Endothelial cell of umbilical vein (primary cell): ENCODE measurements around the gene CADM4. TPM values are rescaled to one million over a fixed set of nuclear protein-coding genes. Genes with fewer than 3 reads are reported as not detected.
A peak's percentile ranks its signal among the peaks of the same experiment; 100 is the strongest.

Source experiments
- BruUV-seq: library from RNA; stranded (reverse); fragments of 400-500 nt; replicated peaks from 2 replicates; lab custom pipeline; 2021; lab: Mats Ljungman, UMichigan
- CTCF ChIA-PET: fragments of 300-600, 350-600 bp; sonication (Branson Sonifier 250); formaldehyde crosslinking; loops from one replicate; lab custom pipeline; 2021; ENCODE audit warnings: antibody characterized with exemption, inconsistent platforms; lab: Charles Lee
- POLR2A ChIA-PET: fragments of 300-600, 350-600 bp; sonication (Branson Sonifier 250); formaldehyde crosslinking; loops from one replicate; lab custom pipeline; 2021; ENCODE audit warnings: antibody characterized with exemption, inconsistent platforms; lab: Charles Lee
- DNase-seq: peaks from one replicate; pipeline ENCODE4 v3.0.0-alpha.2; 2011; ENCODE audit warnings: low read depth, low spot score
- FAIRE-seq: peaks from 2 replicates; lab custom pipeline; 2011; peaks lifted over from hg19 to GRCh38; lab: Jason Lieb, UNC
- H2AFZ ChIP-seq: 2 replicates; pipeline ENCODE4 v1.6.0; 2012; ENCODE audit warnings: low read depth, low read length, control low read depth, inconsistent platforms
- H3K27ac ChIP-seq: 2 replicates; pipeline ENCODE4 v1.5.1; 2011; ENCODE audit warnings: low read depth, mild to moderate bottlenecking, control low read depth, low read length, moderate library complexity; ENCODE audit not compliant: insufficient read depth
- H3K27me3 ChIP-seq, 2 experiments: 2 replicates each; pipeline versions ENCODE4 v1.6.0 to v1.6.1; 2011; ENCODE audit warnings: low read length in 2 of 2, mixed read lengths in 1 of 2; ENCODE audit not compliant: control insufficient read depth in 2 of 2, insufficient read depth in 2 of 2
- H3K36me3 ChIP-seq, 2 experiments: 2 replicates in 1 of 2; 3 replicates in 1 of 2; pipeline ENCODE4 v1.5.1; 2011; ENCODE audit warnings: low read length in 2 of 2, mild to moderate bottlenecking in 1 of 2, moderate library complexity in 1 of 2; ENCODE audit not compliant: control insufficient read depth in 2 of 2, insufficient read depth in 2 of 2; ENCODE audit errors: extremely low read depth in 1 of 2
- H3K4me1 ChIP-seq: 3 replicates; pipeline ENCODE4 v1.5.1; 2011; ENCODE audit warnings: mild to moderate bottlenecking, low read length; ENCODE audit not compliant: control insufficient read depth, insufficient read depth; ENCODE audit errors: extremely low read depth
- H3K4me2 ChIP-seq: 2 replicates; pipeline ENCODE4 v1.6.1; 2011; ENCODE audit warnings: low read length, control low read depth, mixed read lengths; ENCODE audit not compliant: insufficient read depth
- H3K4me3 ChIP-seq, 3 experiments: fragments of 200-600 bp in 1 of 3; sonication (generic), shearing (Covaris generic) in 1 of 3; replicated peaks in 1 of 3; 2 replicates each; pipeline ENCODE4 v1.5.1; 2011 to 2016; ENCODE audit warnings: control low read depth in 3 of 3, low read length in 3 of 3, mild to moderate bottlenecking in 2 of 3, inconsistent platforms in 1 of 3, low read depth in 1 of 3, moderate library complexity in 1 of 3; ENCODE audit not compliant: insufficient read depth in 1 of 3
- H3K79me2 ChIP-seq: 2 replicates; pipeline ENCODE4 v1.6.0; 2012; ENCODE audit warnings: low read length, inconsistent platforms; ENCODE audit not compliant: control insufficient read depth, insufficient read depth
- H3K9ac ChIP-seq: replicated peaks from 2 replicates; pipeline ENCODE3; 2011; ENCODE audit warnings: low read length, control low read depth; ENCODE audit not compliant: insufficient read depth; ENCODE audit errors: extremely low read depth
- H3K9me1 ChIP-seq: replicated peaks from 3 replicates; pipeline ENCODE4 v1.6.0; 2011; ENCODE audit warnings: mild to moderate bottlenecking, low read length; ENCODE audit not compliant: control insufficient read depth, insufficient read depth; ENCODE audit errors: extremely low read depth
- H3K9me3 ChIP-seq: replicated peaks from 2 replicates; pipeline ENCODE4 v1.5.1; 2012; ENCODE audit warnings: low read length, inconsistent platforms; ENCODE audit not compliant: control insufficient read depth, insufficient read depth
- H4K20me1 ChIP-seq: replicated peaks from 2 replicates; pipeline ENCODE3; 2011; ENCODE audit warnings: mild to moderate bottlenecking, low read length; ENCODE audit not compliant: control insufficient read depth, insufficient read depth; ENCODE audit errors: extremely low read depth
- EZH2 ChIP-seq: IDR thresholded peaks from 2 replicates; pipeline ENCODE4 v1.6.1; 2012; ENCODE audit warnings: borderline replicate concordance, low read depth, mild to moderate bottlenecking, moderate library complexity, low read length, inconsistent platforms; ENCODE audit not compliant: severe bottlenecking
- FOS ChIP-seq: IDR thresholded peaks from 2 replicates; pipeline ENCODE4 v1.6.1; 2011; ENCODE audit warnings: mild to moderate bottlenecking, low read length, moderate library complexity, borderline replicate concordance; ENCODE audit not compliant: insufficient read depth
- JUN ChIP-seq: IDR thresholded peaks from 2 replicates; pipeline ENCODE4 v1.6.1; 2011; ENCODE audit warnings: borderline replicate concordance, low read depth; ENCODE audit not compliant: insufficient read length, insufficient read depth
- MYC ChIP-seq: IDR thresholded peaks from one replicate; pipeline ENCODE4 v1.6.1; 2011; ENCODE audit warnings: mild to moderate bottlenecking, low read depth, low read length
- POLR2A ChIP-seq: IDR thresholded peaks from 2 replicates; pipeline ENCODE4 v1.6.1; 2012; ENCODE audit warnings: low read depth, mild to moderate bottlenecking, control low read depth, low read length
- POLR2AphosphoS5 ChIP-seq: IDR thresholded peaks from 2 replicates; pipeline ENCODE4 v1.6.1; 2012; ENCODE audit warnings: low read depth, mild to moderate bottlenecking, control low read depth, low read length, moderate library complexity; ENCODE audit not compliant: insufficient read depth
- dilution Hi-C: fragments of 300-500 bp; cut with MboI; formaldehyde crosslinking; loops from one replicate; pipeline ENCODE4 v1.15.0; 2019; ENCODE audit warnings: low sequenced_read_pairs; ENCODE audit not compliant: extremely low pct_ligation_motif_present
- intact Hi-C: fragments of 100-400 bp; cut with micrococcal nuclease; formaldehyde crosslinking; loops from one replicate; pipeline ENCODE4 v1.10.0; 2022
- polyA plus RNA-seq, 4 experiments: library from polyadenylated mRNA; depleted of rRNA in 3 of 4; stranded (reverse) in 3 of 4; unstranded in 1 of 4; fragments of >200 nt; gene quantifications; 2 replicates each; pipeline versions ENCODE4 v1.2.1 to v1.2.3, GENCODE V29; 2011 to 2012; ENCODE audit warnings: missing spikeins in 1 of 4
- total RNA-seq: library from RNA; stranded (reverse); gene quantifications from 2 replicates; pipeline ENCODE4 v1.2.3, GENCODE V29; 2021
- TF ChIP-seq, protein P1 (sequence below): IDR thresholded peaks from 2 replicates; pipeline ENCODE4 v1.6.1; 2011; ENCODE audit not compliant: insufficient read depth, insufficient read length
- TF ChIP-seq, protein P2 (sequence below), 2 donors: IDR thresholded peaks; 1 replicate in 1 of 2; 2 replicates in 1 of 2; pipeline ENCODE4 v1.5.1; 2011; ENCODE audit warnings: low read length in 2 of 2, mild to moderate bottlenecking in 2 of 2, moderate library complexity in 2 of 2, control low read depth in 1 of 2, inconsistent platforms in 1 of 2, low read depth in 1 of 2; ENCODE audit not compliant: insufficient read depth in 1 of 2; ENCODE audit errors: extremely low read depth in 1 of 2

CADM4 gene
- total and polyA plus RNA-seq, 2 donors (not counting 3 experiments of a cell fraction or from before 2014, with no cell fraction given) = 5.0 to 7.5 TPM

DNA sequence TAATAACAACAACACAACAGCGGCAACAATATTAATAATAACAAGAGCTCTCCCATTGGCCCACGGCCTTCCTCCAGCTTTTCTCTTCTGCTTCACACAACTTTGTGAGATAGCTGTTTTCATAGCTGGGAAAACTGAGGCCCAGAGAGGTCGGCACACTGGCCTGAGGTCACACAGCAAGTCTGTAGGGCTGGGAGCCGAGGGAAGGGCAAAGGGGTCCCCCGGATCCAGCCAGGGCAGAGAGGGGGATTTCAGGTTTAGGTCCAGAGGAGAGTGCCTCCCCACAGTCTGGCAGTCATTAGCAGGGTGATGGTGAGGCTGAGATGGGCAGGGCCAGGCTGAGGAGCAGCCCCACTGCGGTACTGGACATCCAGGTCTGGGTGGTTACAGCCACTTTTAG is 9.0 kb upstream of the CADM4 start:
- CTCF ChIA-PET = interaction anchor here (1.2 kb wide), 1 partner anchor 93 kb away, joined by 3 read pairs; no protein-coding TSS in a partner anchor

More for the DNA sequence above, 9.0 kb upstream of the CADM4 start:
- Histone ChIP-seq H3K9me1 (no peaks in the 10 kb centered on the region), H3K4me2 (no peak overlapping the region), H3K27me3 (no peaks in the 10 kb centered on the region), H3K36me3 (peaks cover 2 to 5% of the 10 kb centered on the region in 2 experiments), H3K79me2 (no peaks in the 10 kb centered on the region), H3K9ac (no peak overlapping the region), H2AFZ (no peak overlapping the region), H3K27ac (no peak overlapping the region), H4K20me1 (no peaks in the 10 kb centered on the region), H3K4me3 (no peak overlapping the region), H3K4me1 (no peaks in the 10 kb centered on the region), H3K9me3 (no peaks in the 10 kb centered on the region)
- TF ChIP-seq FOS (no peak), JUN (no peak), POLR2AphosphoS5 (no peak), MYC (no peak), EZH2 (no peak), POLR2A (no peak)
- TF ChIP-seq, protein P1, sequence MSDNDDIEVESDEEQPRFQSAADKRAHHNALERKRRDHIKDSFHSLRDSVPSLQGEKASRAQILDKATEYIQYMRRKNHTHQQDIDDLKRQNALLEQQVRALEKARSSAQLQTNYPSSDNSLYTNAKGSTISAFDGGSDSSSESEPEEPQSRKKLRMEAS = no peak
- TF ChIP-seq, protein P2, sequence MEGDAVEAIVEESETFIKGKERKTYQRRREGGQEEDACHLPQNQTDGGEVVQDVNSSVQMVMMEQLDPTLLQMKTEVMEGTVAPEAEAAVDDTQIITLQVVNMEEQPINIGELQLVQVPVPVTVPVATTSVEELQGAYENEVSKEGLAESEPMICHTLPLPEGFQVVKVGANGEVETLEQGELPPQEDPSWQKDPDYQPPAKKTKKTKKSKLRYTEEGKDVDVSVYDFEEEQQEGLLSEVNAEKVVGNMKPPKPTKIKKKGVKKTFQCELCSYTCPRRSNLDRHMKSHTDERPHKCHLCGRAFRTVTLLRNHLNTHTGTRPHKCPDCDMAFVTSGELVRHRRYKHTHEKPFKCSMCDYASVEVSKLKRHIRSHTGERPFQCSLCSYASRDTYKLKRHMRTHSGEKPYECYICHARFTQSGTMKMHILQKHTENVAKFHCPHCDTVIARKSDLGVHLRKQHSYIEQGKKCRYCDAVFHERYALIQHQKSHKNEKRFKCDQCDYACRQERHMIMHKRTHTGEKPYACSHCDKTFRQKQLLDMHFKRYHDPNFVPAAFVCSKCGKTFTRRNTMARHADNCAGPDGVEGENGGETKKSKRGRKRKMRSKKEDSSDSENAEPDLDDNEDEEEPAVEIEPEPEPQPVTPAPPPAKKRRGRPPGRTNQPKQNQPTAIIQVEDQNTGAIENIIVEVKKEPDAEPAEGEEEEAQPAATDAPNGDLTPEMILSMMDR (IDR thresholded peaks at IDR 0.05; ENCODE audit: extremely low read depth in 1 of 2, insufficient read depth in 1 of 2, low read depth in 1 of 2, low read length in 2 of 2) = no peak
- FAIRE-seq (no peak), DNase-seq (no peak)
- BruUV-seq = TSS peak; percentile 27
- POLR2A ChIA-PET = no interaction called here
- dilution Hi-C loops = no loop called here
- intact Hi-C loops = no loop called here
